Heart left ventricle (tissue), 13 donors: Measurements from ENCODE around the gene OCRL.

Experiments
- POLR2A ChIP-seq, 2 donors: fragments of 450-650 bp; IDR thresholded peaks; one replicate each; pipeline ENCODE4 v1.6.1; 2017; ENCODE audit warnings: antibody characterized with exemption in 2 of 2, mild to moderate bottlenecking in 2 of 2, moderate library complexity in 2 of 2
- TF ChIP-seq, protein P1 (sequence below), 12 donors: fragments of 200-600 bp; sonication (generic) in 4 of 12; IDR thresholded peaks; one replicate each; pipeline versions ENCODE4 v1.5.0 to v1.8.0; 2018 to 2022; ENCODE audit warnings: antibody characterized with exemption in 12 of 12, mild to moderate bottlenecking in 5 of 12
- donor health status: ischemic (EF 13 %, LVEDD 7.1; RV severe dilation, severe dysfunction).
- donor health status: DM: no; HTN: yes; CAD: no.
- donor health status: DM: no; HTN: no; CAD: no.
- donor health status: ischemic (EF 25% LVEDD 6.9; RV normal size, moderate dysfunction).
- donor health status: ischemic (EF 25% LVEDD 5.7; RV mildly dilated, moderate dysfunction).
- donor health status: ischemic (EF 35%, LVEDD 5.7; RV mildly dilated, moderate dysfunction).
- donor health status: nonischemic (EF 11% LVEDD 7.7; RV severe dilation, severe dysfunction).
- donor health status: DM: yes; HTN: yes; CAD: no.
- donor health status: PGD.
- donor health status: ischemic (EF 29% LVEDD 5.4; RV normal size, mild dysfunction).
- donor health status: nonischemic (EF 23%, LVEDD 6.1; RV moderate dilation, normal function).

DNA sequence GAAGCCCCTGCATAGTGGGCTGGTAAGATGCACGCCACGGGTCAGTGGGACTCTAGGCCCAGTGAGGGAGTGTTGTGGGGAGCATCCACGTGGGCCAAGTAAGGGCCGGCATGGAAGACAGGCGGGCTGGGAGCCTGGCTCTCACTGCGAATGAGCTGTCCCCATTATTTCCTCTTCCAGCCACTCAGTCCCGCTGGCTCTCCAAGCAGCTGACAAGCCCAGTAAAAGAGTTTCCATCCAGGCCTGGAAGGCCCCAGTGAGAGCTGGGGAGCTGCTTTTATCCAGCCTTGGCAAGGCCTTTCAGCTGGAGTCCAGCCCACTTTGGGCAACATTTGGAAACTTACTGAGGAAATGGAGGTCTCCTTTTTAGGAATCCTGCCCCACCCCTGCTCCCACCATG is 89.8 kb downstream of the OCRL start:
- TF ChIP-seq, protein P1, sequence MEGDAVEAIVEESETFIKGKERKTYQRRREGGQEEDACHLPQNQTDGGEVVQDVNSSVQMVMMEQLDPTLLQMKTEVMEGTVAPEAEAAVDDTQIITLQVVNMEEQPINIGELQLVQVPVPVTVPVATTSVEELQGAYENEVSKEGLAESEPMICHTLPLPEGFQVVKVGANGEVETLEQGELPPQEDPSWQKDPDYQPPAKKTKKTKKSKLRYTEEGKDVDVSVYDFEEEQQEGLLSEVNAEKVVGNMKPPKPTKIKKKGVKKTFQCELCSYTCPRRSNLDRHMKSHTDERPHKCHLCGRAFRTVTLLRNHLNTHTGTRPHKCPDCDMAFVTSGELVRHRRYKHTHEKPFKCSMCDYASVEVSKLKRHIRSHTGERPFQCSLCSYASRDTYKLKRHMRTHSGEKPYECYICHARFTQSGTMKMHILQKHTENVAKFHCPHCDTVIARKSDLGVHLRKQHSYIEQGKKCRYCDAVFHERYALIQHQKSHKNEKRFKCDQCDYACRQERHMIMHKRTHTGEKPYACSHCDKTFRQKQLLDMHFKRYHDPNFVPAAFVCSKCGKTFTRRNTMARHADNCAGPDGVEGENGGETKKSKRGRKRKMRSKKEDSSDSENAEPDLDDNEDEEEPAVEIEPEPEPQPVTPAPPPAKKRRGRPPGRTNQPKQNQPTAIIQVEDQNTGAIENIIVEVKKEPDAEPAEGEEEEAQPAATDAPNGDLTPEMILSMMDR (IDR thresholded peaks at IDR 0.05), result no peak
- no peak for TF ChIP-seq POLR2A (IDR thresholded peaks at IDR 0.05)
